RWPE1 (cell line): ENCODE data around the gene ZFPL1.

Experiments
- CTCF ChIA-PET: fragments of 350-600 bp; sonication (Branson Sonifier 250); formaldehyde crosslinking; extraction: SDS; loops from one replicate; lab custom pipeline; 2021; lab: Yijun Ruan, JAX
- POLR2A ChIA-PET: fragments of 400-600 bp; formaldehyde crosslinking; extraction: SDS; loops from one replicate; lab custom pipeline; 2020; ENCODE audit warnings: antibody characterized with exemption; ENCODE audit not compliant: low non-redundant PET; lab: Yijun Ruan, JAX
- DNase-seq: peaks from one replicate; pipeline ENCODE4 v3.0.0; 2012; ENCODE audit warnings: low spot score
- H3K27ac ChIP-seq: fragments of 450-650 bp; 2 replicates; pipeline ENCODE4 v1.5.1; 2017
- CTCF ChIP-seq: fragments of 450-650 bp; conservative IDR thresholded peaks from 2 replicates; pipeline ENCODE4 v1.5.1; 2017; ENCODE audit warnings: low read depth, mild to moderate bottlenecking

The ZFPL1 gene

GRCh38 chr11:65129649-65130441 is 45.8 kb downstream of the ZFPL1 start:
- DNase-seq: no peak
- H3K27ac ChIP-seq: peak overlapping the region; percentile 32
- no peak for TF ChIP-seq CTCF
- ChIA-PET POLR2A (interaction anchor here (0.8 to 2.7 kb wide), 2 partner anchors 8 to 51 kb away, joined by 3 to 9 read pairs; partner anchors contain the start of genes FAU and MRPL49), CTCF (no interaction called here)

DNA sequence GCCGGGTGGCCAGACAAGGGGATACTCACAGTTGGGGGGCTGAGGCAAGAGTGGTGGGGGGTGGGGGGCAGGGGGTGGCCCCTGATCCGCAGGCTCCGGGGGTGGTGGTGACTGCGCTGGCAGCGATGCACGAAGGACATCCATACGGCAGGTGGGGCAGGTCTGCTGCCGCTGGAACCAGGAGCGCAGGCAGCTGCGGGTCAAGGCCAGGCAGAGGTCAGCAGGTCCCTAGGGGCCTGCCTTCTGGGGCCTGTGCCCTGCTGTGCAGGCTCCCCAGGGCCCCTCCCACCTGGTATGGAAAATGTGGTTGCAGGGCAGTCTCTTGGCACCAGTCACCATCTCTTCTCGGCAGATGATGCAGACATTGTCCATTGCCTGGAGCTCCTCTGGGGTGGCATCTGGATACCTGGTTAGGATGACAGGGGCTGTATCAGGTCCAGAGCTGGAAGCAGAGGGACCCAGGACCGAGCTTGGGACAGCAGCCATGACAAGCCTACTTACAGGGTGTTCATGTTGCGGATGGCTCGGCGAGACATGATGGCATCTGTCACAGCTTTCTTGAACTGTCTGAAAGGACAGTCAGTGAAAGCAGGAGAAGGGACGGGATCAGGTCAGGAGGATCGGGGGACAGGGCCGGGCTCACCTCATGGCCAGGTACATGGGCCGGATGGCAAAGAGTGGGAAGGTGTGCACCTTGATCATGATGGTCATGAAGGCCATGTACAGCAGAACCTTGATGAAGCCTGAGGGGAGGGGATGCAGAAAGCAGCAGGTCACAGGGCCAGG is 46.8 kb downstream of the ZFPL1 start:
- POLR2A ChIA-PET: interaction anchor here (0.6 to 2.7 kb wide), 2 partner anchors 9 to 51 kb away, joined by 3 to 9 read pairs; partner anchors contain the start of genes CAPN1, FAU and MRPL49
- CTCF ChIA-PET: no interaction called here
- no peak for TF ChIP-seq CTCF
- H3K27ac ChIP-seq: peak overlapping the region; percentile 32; the same call in 1 of the 2 replicates
- DNase-seq: no peak

GRCh38 chr11:65131417-65131776 is 47.4 kb downstream of the ZFPL1 start:
- H3K27ac ChIP-seq: peak overlapping the region; percentile 32; the same call in 1 of the 2 replicates
- ChIA-PET CTCF (interaction anchor here (0.6 kb wide), 1 partner anchor 361 kb away, joined by 3 read pairs; no protein-coding TSS in a partner anchor), POLR2A (interaction anchor here (0.6 to 2.7 kb wide), 2 partner anchors 10 to 50 kb away, joined by 3 to 9 read pairs; partner anchors contain the start of genes CAPN1, FAU and MRPL49)
- no peak for DNase-seq
- no peak for TF ChIP-seq CTCF

DNA sequence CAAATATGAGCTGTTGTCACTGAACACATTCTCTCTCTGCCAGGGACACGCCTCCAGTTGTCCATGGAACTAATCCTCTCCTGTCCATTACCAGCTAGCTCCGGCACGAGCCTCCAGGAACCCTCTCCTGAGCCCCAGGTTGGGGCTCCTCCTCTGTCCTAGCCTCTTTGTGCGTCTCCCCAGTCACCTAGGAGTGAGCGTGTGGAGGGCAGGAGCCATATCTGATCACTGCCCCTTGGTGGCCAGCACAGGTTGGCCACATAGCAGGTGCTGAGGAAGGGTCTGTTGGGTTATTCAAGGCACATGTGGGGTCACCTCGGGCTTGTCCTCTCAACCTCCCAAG is 47.8 kb downstream of the ZFPL1 start:
- CTCF ChIA-PET: interaction anchor here (0.6 kb wide), 1 partner anchor 361 kb away, joined by 3 read pairs; no protein-coding TSS in a partner anchor

GRCh38 chr11:65132238-65132987 is 48.4 kb downstream of the ZFPL1 start:
- POLR2A ChIA-PET: interaction anchor here (2.7 kb wide), 1 partner anchor 11 kb away, joined by 9 read pairs; the partner anchor contains the start of genes FAU and MRPL49
- no peak for DNase-seq
- H3K27ac ChIP-seq: peak overlapping the region; percentile 96
- TF ChIP-seq CTCF: no peak
- CTCF ChIA-PET: interaction anchor here (0.5 kb wide), 1 partner anchor 74 kb away, joined by 3 read pairs; the partner anchor contains the start of gene NAALADL1

More for the DNA sequence above, 47.8 kb downstream of the ZFPL1 start:
- TF ChIP-seq CTCF: no peak
- DNase-seq: no peak
- POLR2A ChIA-PET: interaction anchor here (0.6 to 2.7 kb wide), 2 partner anchors 10 to 50 kb away, joined by 3 to 9 read pairs; partner anchors contain the start of genes CAPN1, FAU and MRPL49
- H3K27ac ChIP-seq: peak overlapping the region; percentile 96
